HG03045 (cell line): ENCODE data around the gene ZNF175.

Experiments
- ATAC-seq: cut with Tn5 transposase; IDR thresholded peaks from one replicate; pipeline ENCODE4 v1.9.1; 2021; ENCODE audit warnings: mild to moderate bottlenecking, moderate library complexity; ENCODE audit not compliant: unreplicated experiment

The ZNF175 gene

DNA sequence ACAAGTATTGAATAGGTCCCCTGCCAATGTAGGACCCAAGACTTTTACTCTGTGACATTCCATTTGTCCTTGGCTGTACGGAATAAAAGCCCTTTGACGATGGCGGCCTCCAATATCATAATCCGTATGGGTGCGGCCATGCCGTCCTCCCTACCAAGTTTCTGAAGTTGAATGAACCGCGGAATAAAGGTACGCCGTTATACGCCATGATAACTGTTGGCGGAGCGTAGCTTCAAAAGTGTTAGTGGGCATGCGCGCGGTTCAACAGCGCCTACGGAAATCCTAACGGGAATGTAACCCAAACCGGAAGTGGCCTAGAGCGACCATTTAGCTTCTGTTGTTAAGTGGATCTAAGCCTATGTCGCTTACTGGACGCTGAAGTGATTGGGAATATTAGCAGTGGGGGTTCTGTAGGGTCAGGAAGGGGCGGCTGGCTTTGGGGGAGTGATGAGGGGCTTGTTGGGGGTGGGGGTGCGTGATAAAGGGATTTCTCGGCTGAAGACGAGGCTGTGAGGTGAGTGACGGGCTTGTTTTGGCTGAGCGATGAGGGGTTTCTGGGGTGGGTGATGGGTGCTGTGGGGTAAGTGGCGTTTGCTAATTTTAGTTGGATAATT lies at the start of gene ZNF175:
TSS of gene ZNF175 (plus strand) at position 322 of the 614 bp plus-strand sequence. CDS start 2,047 bp downstream, outside the sequence.
- ATAC-seq: peak; percentile 81

DNA sequence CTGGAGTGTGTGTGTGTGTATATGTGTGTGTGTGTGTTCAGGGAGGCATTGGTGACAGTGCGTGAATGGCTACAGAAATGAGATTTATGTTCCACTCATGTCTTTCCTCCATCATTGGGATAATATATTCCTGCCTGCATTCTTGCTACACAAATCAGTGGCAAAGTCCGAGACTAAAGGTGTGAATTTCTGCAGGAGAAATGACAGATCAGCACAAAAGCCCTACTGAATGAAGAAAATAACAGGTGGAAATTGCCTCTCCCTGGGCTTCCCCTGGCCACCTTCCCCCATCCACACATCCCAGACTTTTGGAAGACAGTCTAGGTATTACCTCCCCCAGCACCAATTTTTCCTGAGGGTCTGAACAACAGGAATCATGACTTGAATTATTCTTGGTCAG lies 49.7 kb upstream of the ZNF175 start:
- no peak for ATAC-seq

DNA sequence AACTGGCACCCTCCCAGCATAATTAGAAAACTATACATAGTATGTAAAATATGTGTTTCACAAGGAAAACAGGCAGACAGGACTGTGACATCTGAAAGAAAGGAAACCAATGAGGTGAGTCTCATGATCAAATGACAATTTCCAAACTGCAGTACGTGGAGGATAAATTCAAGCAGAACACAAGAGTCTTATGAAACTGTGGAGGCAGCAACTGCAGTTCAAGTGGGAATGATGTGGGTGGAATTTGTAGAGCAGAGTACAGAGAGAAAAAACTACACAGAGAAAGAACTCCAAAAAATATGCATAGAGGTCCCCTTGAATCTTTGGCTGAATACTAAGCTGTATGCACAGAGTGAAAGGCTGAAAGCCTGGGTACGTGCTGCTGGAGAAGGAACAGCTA lies 49.3 kb upstream of the ZNF175 start:
- ATAC-seq: no peak

DNA sequence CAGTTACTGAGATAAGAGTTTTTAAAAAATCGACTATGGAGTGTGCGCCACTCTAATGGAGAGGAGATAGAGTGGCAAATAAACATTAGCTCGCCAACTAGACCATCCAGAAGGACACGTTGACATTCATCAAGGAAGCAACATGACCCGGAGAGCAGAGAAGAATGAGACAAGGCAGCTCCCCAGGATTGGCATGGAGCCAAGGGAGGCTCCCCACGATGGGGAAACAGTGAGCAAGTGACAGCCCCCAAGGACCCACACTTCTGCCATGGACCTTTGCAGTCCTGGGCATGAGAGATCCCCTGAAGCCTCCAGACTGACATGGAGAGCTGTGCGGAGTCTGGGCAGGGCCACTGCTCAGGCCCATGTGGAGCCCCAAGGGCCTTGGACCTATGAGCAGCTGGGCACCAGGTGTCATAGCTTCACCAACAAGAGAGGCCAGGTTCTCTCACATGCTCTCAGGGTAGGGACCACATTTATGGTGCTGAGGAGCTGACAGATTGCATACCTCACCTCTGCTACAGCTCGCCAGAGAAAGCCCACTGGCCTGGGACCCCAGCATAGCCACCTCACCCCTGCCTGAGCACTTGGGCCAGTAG lies 46.3 kb upstream of the ZNF175 start:
- ATAC-seq: no peak

DNA sequence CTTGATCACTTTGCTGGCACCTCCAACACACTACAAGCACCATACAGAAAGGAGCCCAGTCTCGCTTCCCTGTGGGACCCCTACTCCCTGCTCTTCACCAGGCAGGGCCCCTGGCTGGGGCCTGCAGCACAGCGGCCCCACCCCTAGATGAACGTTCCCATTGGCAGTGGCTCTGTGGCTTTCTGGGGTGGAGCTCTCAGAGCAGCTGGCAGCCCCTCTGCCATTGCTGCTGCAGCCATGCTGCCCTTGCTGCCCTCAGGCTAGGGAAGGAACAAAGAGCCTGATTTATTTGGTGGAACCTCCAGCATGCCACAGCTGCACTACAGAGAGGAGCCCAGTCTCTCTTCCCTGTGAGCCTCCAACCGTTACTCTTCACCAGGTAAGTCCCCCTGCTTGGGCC lies 45.4 kb upstream of the ZNF175 start:
- no peak for ATAC-seq

DNA sequence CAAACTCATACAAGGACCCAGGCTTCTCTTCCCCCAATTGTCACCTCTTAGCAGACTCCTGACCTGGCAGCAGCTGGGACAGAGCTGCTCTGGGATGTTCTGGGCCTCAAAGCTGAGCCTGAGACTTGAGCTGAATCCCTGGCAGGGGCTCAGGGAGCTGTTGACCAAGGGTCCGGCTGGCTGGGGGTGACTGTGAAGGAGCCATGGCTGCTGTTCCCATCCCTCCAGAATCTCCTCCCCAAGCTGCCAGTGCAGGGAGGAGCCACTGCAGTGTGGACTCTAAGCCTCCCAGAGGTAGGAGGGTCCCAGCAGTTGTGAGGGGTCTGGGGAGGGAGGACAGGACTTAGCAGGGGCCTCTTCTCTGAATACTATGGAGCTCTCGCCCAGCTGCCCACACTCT lies 41.8 kb upstream of the ZNF175 start:
- no peak for ATAC-seq

DNA sequence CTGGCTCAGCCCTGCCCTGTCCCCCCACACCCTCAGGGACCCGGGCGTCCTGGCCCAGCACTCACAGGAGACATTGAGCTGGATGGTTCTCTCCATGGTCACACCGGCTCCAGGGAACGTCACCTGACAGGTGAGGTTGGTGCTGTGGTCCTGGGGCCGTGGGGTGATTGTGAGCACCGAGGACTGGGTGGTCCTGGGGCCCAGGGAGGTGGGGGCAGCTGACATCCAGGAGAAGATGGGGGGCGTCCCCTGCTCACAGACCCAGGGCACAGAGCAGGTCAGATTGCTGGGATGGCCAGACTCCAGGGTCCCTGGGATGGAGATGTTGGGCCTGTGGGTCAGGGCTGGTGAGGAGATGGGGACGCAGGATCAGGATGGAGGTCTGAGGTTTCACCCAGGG lies 40.5 kb upstream of the ZNF175 start:
- no peak for ATAC-seq

DNA sequence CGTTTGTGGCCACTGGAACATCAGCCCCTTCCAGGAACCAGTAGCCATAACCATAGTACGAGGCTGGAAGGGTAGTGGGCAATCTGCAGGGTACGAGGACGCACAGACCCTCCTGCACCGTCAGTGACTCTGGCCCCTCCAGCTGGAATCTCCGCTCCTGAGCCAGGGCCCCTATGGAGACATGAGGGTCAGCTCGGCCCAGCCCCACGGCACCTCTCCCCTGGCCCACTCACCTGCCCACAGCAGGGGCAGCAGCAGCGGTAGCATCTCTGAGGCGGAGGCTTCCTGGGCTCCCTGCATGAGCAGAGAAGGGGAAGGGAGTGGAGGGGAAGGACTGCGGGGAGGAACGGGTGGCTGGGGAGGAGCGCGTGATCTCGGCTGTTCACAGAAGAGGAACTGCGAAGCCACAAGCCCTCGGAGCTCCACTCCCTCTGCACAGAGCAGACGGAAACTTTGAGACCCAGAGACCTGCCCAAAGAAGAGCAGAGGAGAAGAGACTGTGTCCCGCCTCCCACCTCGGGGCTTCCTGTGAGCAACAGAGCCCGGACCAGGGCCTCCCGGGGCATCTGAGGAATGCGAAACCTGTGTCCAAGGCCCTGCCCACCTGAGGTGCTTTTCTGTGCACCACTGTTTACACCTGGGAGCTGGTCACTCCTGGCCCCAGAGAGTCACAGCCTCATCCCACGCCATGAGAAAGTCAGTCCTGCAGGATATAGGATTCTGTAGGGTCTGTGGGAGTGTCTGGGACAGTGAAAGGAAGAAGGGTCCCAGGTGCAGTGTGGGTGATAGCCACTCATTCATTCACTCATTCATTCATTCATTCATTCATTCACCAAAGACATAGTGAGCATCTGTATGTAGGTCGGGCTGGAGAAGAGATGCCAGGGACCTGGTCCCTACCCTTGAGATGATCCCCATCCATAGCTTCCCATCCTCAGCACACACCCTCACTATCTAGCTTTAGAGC lies 39.5 kb upstream of the ZNF175 start, which contains the start of gene SIGLEC6:
TSS of gene SIGLEC6 (minus strand) at position 322 of the 967 bp plus-strand sequence. CDS start at position 300, 22 bp downstream.
- ATAC-seq: no peak

DNA sequence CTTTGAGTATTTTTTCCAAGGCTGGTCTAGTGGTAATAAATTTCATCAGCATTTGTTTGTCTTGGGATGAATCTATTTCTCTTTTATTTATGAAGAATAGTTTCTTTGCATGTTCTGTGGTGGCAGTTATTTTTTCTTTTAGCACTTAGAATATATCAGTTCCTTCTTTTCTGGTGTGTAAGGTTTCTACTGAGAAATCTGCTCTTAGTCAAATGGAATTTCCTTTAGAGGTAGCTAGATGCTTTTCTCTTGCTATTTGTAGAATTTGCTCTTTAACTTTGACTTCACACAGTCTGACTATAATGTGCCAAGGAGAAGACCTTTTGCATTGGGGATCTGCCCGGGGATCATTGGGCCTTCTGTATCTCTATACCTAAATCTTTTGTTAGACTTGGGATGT lies 35.5 kb upstream of the ZNF175 start:
- no peak for ATAC-seq

DNA sequence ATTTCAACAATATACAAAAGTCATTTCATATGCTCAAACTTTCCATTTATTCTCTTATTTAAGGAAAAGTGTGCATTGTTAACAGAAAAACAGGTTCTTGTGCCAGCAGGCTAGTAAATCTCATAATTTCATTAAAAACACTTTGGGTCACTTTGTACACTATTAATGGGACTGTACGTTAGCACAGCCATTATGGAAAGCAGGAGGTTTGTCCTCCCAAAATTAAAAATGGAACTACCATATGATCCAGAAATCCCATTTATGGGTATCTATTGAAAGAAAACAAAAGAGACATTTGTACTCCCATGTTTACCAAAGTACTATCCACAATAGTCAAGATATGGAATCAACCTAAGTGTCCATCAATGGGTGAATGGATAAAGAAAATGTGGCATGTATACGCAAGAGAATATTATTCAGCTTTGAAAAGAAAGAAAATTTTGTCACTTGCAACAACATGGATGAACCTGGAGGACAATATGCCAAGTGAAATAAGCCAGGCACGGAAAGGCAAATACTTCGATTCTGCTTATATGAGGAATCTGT lies 31.2 kb upstream of the ZNF175 start:
- ATAC-seq: no peak

DNA sequence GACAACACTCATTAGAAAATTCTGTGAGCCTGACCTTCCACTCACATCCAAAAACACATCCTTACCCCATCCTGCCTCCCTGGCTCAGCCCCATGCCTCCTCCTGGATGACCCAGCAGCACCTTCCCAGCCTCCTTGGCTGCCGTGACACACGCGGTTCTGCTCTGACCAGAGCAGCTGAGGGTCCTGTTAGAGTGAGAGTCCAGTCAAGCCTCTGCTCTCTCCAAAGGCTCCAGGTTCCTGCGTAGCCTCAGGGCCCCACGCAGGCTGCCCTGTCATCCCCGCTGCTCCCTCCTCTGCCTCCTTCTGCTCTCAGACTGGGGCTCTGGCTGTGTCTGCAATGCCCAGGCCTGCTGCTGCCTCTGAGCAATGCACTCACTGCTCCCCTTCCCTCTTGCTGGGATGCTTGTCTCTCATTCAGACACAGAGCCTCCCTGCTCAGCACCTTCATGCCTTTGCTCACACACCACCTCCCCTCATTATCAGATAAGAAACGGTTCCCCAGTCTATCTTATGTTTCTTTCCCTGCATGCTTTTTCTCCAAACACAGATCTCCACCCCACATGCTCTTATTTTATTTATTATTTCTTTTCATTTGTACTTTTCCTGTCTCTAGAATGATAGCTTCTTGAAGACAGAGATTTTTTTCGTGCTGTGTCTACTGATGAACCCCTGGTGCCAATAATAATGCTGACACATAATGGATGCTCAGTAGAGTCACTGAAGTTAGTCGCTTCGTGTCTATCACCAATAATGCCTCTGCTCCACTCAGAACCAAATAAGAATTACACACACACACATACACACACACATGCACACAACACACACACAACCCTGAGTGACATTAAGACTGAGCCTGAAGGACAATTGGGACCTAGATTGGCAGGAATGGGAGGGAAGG lies 29.4 kb upstream of the ZNF175 start:
- no peak for ATAC-seq

DNA sequence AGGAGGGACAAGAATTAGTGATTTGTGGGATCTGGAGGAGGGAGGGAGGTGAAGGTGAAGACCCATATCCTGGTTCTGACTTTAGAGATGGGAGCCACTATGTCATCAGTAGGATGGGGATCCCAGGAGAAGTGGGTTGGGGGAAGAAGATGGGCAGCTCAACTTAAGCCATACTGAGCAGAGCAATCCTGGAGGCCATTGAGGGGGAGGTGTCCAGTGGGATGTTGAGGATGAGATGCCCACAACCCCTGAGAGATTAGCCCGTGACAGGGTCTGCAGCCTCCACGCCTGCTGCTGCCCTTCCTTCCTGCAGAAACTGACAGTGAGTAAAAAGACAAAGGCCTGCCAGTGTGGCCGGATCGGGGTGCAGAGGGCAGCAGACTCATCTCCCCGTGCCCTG lies 28.4 kb upstream of the ZNF175 start:
- no peak for ATAC-seq

DNA sequence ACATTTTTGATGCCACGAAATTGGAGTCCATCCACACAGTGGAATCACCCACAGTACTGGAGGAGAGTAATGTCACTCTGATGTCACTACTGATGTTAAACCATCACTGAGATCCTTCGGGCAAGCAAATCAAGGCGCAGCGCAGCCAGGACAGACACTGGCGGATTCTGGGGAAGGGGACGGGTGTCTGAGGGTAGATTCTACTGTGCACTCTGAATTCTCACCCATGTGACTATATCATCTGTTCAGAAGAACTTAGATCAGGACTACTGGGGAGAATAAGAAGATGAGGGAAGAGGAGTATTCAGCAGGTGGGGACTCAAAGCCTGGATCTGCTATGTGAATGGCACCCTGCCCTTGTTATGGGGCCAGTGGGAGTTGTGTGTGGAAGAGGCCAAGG lies 27.0 kb upstream of the ZNF175 start:
- ATAC-seq: no peak

DNA sequence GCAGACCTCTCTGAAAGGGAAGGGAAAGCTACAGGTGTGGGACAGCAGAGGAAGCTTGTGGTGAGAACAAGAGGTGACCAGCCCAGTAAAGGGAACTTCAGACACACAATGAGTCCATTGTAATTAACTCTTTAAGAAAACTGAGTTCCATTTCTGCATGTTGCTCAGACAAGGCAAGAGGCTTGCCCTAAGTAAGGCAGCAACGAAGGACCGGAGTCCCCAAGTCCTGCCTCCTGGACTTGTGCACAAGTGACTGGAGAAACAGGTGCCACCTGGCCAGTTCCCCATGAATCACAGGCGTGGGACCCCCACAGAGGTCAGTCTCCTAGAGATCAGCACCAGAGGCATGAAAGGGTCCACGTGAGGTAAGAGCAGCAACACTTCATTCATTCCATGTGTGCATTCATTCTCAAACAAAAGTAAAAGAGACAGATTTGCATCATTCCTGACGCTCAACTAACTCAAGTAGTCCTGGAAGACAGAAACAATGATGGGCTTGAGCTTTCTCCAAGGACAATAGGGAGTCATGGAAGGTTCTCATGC lies 24.9 kb upstream of the ZNF175 start:
- ATAC-seq: no peak

DNA sequence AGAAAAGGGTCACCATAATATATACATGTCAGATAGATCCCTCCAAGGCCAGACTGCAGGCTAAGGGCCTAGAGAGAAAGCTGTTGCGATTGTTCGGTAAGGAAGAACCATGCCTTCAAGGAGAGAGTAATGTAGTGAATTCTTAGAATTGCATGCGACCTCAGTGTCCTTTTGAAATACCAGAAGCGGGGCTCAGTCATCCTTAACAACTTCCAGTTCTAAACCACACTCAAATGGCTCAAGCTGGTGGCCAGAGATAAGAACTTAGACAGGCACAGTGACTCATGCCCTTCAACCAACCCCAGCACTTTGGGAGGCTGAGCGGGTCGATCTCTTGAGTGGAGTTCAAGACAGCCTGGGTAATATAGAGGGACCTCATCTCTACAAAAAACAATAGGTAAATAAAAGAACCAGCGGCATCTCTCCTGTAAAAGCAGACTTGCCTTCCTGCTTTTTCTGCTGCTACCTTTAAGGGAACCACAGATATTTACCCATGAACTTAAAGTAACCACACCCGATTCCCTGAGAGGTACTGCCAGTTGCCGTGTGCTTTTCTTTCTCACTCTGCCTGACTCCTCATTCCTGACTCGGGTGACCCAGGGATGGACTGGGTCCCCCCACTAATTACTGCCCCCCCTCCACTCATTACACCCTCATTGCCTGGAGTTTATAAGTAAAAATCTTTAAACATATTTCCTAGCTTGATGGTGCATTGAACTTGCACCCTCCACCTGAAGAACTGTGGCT lies 24.3 kb upstream of the ZNF175 start:
- no peak for ATAC-seq

DNA sequence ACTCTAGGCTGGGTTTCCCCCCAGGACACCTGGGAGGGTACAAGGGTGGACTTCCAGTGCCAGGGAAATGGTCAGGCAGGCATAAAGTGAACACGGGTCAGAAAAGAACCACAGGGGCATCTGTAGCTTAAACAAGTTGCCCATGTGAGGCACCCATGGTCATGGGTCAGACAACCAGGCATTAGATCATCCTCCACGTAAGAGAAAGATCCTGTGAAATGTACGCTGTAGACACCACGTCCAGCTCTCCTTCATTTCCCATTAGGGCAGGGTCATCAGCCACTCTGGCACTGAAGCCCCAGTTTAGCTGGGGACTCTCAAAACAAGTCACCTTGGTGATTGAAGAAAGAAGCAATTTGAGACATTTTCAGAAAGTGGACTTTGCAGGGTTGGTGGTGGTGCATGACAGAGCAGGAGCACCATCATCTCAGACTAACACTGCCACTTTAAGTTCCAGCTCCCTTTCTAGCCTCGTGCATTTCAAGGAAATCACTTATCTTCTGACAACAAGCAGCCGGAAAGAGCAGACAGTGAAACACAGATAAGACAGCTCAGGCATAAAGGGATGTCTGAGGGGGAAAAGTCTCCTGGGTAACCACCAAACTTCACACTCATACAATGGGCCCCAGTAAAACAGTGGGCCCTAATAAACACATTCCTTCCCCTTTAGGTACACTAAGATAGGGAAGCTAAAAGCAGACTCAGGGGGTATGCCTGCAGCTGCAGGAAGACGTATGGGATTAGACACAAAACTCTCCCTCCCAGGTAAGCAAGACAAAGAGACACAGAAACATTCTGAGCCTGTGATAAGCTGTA lies 23.5 kb upstream of the ZNF175 start:
- ATAC-seq: no peak

DNA sequence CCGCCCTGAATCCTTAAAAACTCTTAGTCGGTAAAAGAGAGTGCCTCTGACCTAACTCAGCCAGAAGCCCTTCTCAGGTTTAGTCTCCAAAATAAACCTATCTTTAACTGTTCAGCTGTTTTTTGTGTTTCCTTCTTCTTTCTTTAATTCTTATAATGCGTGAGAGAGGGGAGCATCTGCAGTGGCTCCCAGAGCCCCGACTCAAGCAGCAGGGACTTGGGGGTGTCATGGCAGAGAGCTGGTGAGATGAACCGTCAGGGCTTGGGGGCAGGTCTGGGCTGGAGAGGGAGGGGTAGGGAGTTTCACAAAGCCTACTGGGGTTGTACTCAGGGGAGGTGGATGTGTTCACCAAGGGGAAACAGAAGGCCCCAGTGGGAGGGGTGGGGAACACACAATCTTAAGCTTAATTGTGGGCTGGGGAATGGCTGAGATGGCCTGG lies 22.9 kb upstream of the ZNF175 start:
- ATAC-seq: no peak

DNA sequence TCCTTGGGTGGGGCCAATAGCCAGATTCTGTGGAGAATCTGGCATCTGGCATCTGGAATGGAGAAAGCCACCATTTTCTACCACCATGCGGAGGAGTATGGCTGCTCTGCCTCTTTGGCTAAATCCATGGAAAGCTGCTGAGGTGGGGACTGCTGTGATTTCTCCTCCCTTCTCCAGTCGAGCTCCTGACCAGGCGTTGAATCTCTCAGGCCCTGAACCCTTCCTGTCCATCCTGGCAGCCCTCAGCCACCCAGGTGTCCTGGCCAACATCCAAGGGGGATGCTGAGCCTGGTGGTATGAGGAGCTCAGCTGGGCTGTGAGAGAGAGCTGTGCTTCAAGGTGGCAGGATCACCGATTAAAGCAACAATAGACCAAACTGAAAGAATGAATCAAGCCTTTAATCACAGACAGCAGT lies 22.2 kb upstream of the ZNF175 start:
- ATAC-seq: no peak
